ENCODE data around the gene SELENOP.

GRCh38 chr5:42826757-42827515 is 15.2 kb upstream of the SELENOP start:
- TF ChIP-seq YY1 (IDR thresholded peaks at IDR 0.05; ENCODE audit: insufficient read depth, insufficient read length) (no peak), ZNF274 (IDR thresholded peaks at IDR 0.05; ENCODE audit: low read depth, low read length) (no peak)

Measured in NT2/D1 (cell line).